ENCODE results near the gene UBR7. TPM values are rescaled to one million over a fixed set of nuclear protein-coding genes. Genes with fewer than 3 reads are reported as not detected.
"Not testable (repeated sequence)": the region's sequence is repeated elsewhere in the genome, so short reads cannot be mapped to it uniquely, and the experiment has no call there.

Gene UBR7, protein sequence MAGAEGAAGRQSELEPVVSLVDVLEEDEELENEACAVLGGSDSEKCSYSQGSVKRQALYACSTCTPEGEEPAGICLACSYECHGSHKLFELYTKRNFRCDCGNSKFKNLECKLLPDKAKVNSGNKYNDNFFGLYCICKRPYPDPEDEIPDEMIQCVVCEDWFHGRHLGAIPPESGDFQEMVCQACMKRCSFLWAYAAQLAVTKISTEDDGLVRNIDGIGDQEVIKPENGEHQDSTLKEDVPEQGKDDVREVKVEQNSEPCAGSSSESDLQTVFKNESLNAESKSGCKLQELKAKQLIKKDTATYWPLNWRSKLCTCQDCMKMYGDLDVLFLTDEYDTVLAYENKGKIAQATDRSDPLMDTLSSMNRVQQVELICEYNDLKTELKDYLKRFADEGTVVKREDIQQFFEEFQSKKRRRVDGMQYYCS
- 10 to 100 TPM; 12.0 to 23.0 (median 18.0) TPM for total RNA-seq

DNA sequence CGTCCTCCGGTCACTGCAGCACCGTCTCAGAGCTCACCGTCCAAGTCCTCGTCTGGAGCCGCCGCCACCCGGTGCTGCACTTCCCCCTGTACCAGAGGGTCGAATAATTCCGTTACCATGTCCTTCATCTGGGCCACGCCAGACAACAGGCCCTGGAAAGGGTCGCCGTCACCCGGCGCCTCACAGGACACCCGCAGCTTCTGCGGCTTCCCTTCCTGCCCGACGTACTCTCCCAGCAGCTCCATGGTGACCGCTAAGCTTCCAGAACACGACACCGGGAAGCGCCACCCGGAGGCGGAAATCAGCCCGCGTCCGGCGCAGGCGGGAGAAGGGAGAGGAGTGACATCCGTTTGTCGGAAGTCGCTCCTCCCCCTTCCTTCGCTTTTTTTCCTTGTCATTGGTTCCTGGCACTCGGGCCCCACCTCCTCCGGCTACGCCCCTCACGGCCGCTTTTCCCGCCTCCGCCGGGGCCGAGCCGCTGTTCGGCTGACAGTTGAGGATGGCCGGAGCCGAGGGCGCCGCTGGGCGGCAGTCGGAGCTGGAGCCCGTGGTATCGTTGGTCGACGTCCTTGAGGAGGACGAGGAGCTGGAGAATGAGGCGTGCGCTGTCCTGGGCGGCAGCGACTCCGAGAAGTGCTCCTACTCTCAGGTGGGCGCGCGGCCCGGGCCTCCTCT, at the start of gene UBR7, which contains the start of gene GON7:
Gene UBR7, plus strand, starts transcription at position 464 of the 675 bp plus-strand sequence. Its CDS starts 36 bp downstream, at position 500.
Gene GON7, minus strand, starts transcription at position 273 of the 675 bp plus-strand sequence. Its CDS starts 28 bp downstream, at position 245.
- DNase-seq (ENCODE audit: low spot score), result peak; percentile 55
- peak; percentile 98 for ATAC-seq (ENCODE audit: low FRiP score)
- TF ChIP-seq, protein P1, sequence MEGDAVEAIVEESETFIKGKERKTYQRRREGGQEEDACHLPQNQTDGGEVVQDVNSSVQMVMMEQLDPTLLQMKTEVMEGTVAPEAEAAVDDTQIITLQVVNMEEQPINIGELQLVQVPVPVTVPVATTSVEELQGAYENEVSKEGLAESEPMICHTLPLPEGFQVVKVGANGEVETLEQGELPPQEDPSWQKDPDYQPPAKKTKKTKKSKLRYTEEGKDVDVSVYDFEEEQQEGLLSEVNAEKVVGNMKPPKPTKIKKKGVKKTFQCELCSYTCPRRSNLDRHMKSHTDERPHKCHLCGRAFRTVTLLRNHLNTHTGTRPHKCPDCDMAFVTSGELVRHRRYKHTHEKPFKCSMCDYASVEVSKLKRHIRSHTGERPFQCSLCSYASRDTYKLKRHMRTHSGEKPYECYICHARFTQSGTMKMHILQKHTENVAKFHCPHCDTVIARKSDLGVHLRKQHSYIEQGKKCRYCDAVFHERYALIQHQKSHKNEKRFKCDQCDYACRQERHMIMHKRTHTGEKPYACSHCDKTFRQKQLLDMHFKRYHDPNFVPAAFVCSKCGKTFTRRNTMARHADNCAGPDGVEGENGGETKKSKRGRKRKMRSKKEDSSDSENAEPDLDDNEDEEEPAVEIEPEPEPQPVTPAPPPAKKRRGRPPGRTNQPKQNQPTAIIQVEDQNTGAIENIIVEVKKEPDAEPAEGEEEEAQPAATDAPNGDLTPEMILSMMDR (IDR thresholded peaks at IDR 0.05), result no peak

DNA sequence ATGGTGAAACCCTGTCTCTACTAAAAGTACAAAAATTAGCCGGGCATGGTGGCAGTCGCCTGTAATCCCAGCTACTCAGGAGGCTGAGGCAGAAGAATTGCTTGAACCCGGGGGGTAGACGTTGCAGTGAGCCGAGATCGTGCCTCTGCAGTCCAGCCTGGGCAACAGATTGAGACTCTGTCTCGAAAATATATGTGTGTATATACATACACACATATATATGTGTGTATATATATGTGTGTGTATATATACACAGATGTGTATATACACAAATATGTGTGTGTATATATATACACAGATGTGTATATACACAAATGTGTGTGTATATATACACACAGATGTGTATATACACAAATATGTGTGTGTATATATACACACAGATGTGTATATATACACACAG, 48.7 kb upstream of the UBR7 start:
- not testable (repeated sequence) for ATAC-seq (ENCODE audit: low FRiP score); DNase-seq (ENCODE audit: low spot score)

DNA sequence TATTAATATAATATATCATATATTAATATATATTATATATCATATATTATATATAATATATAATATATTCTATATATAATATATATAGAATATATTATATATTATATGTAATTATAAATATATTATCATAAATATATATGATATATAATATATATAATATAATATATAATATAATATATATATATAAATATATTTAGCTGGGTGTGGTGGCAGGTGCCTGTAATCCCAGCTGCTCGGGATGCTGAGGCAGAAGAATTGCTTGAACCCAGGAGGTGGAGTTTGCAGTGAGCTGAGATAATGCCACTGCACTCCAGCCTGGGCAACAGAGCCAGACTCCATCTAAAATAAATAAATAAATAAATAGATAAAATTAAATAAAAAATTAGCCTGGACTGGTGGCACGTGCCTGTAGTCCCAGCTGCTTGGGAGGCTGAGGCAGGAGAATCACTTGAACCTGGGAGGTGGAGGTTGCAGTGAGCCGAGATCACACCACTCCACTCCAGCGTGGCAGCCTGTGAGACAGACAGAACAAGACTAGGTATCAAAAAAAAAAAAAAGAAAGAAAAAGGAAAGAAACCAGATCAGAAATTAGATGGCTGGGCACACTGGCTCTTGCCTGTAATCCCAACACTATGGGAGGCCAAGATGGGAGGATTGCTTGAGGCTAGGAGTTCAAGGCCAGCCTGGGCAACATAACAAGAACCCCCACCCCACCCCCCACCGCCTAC, 47.3 kb upstream of the UBR7 start:
- not testable (repeated sequence) for ATAC-seq (ENCODE audit: low FRiP score); DNase-seq (ENCODE audit: low spot score)

DNA sequence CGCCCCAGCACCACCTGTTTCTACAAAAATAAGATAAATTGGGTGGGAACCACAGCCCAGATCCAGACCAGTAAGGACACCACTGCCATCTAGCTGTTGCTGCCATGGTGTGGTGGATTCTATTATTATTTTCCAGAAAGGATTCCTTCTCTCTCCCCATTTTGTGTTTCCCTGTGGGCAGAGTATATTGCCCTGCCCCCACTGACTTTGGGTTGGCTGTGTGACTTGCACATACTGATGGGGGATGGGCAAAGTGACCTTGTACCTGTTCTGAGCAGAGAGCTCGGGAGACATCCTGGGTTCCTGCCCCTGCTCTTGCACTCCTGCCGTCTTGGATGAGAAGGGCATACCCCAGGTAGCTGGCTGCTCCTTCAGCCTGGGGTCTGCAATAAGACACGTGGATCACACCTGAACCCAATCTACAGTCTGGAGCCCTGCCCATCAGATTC, 46.7 kb upstream of the UBR7 start:
- DNase-seq (ENCODE audit: low spot score), result no peak
- ATAC-seq (ENCODE audit: low FRiP score), result no peak

DNA sequence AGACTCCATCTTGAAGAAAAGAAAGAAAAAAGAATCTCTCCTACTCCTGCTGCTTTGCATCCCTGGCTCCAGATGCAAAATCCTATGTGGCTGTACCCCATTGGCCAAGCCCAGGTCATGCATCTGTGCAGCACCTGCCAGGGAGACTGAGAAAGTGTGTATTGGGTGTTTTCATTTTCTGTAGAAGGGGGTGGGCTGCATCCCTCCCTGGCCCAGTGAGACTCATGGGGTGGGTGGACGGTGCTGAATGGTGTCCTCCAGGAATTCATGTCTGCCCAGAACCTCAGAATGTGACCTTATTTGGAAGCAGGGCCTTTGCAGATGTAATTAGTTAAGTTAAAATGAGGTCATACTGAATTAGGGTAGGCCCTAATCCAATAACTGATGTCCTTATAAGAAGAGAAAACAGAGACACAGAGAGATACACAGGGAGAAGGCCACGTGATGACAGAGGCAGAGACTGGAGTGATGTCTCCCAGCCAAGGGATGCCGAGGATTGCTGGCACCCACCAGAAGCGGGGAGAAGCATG, 45.6 kb upstream of the UBR7 start:
- no peak for ATAC-seq (ENCODE audit: low FRiP score)
- TF ChIP-seq, protein P1 (IDR thresholded peaks at IDR 0.05), result no peak
- no peak for DNase-seq (ENCODE audit: low spot score)

More for the DNA sequence above, 46.7 kb upstream of the UBR7 start:
- TF ChIP-seq, protein P1 (IDR thresholded peaks at IDR 0.05), result no peak

DNA sequence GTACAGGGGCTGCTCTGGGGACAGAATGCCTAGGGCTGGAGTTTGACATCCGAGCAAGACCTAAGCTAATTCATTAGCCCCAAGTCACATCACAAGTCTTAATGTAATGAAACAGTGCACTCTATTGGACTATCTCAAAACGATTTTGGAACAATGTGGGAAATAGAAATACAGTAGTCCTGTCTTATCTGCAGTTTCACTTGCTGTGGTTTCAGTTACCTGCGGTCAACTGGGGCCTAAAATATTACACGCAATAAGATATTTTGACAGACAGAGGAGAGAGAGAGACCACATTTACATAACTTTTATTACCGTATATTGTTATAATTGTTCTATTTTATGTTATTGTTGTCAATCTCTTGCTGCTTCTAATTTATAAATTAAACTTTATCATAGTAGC, 43.5 kb upstream of the UBR7 start:
- DNase-seq (ENCODE audit: low spot score) (no peak), ATAC-seq (ENCODE audit: low FRiP score) (no peak)
- TF ChIP-seq, protein P1 (IDR thresholded peaks at IDR 0.05), result no peak

DNA sequence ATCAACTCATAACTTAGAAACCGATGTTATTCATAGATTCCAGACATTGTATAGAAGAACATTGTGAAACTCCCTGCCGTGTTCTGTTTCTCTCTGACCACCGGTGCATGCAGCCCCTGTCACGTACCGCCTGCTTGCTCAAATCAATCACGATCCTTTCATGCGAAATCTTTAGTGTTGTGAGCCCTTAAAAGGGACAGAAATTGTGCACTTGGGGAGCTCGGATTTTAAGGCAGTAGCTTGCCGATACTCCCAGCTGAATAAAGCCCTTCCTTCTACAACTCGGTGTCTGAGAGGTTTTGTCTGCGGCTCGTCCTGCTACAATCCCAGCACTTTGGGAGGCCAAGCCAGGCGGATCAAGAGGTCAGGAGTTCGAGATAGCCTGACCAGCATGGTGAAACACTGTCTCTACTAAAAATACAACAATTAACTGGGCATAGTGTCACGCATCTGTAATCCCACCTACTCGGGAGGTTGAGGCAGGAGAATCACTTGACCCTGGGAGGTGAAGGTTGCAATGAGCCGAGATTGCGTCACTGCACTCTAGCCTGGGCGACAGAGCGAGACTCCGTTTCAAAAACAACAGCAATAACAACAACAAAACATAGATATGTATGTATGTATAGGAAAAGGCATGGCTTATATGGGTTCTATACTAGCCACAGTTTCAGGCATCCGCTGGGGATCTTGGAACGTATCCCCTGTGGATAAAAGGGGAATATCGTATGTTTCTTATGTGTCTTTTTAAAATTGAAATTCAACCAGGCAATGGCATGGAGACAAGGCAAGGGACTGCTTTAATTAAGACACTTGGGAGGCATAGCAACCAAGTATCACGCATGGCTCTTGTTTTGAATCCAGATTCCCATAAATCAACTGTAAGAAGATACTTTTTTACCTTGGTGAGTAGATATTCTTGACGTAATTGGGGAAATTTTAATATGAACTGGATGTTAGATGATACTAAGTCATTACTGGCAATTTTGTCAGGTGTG, 41.5 kb upstream of the UBR7 start:
- ATAC-seq (ENCODE audit: low FRiP score); DNase-seq (ENCODE audit: low spot score): not testable (repeated sequence)

DNA sequence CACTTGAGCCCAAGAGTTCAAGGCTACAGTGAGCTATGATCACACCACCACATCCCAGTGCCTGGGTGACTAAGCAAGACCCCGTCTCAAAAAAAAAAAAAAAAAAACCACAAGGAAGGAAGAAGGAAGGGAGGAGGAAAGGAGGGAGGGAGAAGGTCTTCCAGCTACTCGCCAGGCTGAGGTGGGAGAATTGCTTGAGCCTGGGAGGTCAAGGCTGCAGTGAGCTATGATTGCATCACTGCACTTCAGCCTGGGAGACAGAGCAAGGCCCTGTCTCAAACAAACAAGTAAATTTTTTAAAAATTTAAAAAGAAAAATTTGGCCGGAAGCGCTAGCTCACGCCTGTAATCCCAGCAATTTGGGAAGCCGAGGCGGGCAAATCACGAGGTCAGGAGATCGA, 38.4 kb upstream of the UBR7 start:
- not testable (repeated sequence) for ATAC-seq (ENCODE audit: low FRiP score)

DNA sequence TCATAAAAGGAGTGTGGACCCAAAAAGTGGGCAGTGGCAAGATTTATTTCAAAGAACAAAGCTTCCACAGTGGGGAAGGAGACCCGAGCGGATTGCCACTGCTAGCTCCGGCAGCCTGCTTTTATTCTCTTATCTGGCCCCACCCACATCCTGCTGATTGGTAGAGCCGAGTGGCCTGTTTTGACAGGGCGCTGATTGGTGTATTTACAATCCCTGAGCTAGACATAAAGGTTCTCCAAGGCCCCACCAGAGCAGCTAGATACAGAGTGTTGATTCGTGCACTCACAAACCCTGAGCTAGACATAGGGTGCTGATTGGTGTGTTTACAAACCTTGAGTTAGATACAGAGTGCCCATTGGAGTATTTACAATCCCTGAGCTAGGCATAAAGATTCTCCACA, 37.4 kb upstream of the UBR7 start:
- not testable (repeated sequence) for DNase-seq (ENCODE audit: low spot score); ATAC-seq (ENCODE audit: low FRiP score)

More for the DNA sequence above, 38.4 kb upstream of the UBR7 start:
- DNase-seq (ENCODE audit: low spot score), result not testable (repeated sequence)

DNA sequence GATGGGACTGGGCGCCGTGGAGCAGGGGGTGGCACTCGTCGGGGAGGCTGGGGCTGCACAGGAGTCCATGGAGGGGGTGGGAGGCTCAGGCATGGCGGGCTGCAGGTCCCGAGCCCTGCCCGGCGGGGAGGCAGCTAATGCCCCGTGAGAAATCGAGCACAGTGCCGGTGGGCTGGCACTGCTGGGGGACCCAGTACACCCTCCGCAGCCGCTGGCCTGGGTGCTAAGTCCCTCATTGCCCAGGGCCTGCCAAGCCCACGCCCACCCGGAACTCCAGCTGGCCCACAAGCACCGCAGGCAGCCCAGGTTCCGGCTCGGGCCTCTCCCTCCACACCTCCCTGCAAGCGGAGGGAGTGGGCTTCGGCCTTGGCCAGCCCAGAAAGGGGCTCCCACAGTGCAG, 36.9 kb upstream of the UBR7 start:
- not testable (repeated sequence) for DNase-seq (ENCODE audit: low spot score); ATAC-seq (ENCODE audit: low FRiP score)

All from omental fat pad (tissue), 4 donors.